DLD1 (cell line): ENCODE data around the gene SERPIND1.
"Not testable (repeated sequence)": the region's sequence is repeated elsewhere in the genome, so short reads cannot be mapped to it uniquely, and the experiment has no call there.

Experiments
- in situ Hi-C: cut with HindIII; loops from 2 replicates; pipeline ENCODE4 v1.10.0; 2017; ENCODE audit warnings: low sequenced_read_pairs

The SERPIND1 gene

DNA sequence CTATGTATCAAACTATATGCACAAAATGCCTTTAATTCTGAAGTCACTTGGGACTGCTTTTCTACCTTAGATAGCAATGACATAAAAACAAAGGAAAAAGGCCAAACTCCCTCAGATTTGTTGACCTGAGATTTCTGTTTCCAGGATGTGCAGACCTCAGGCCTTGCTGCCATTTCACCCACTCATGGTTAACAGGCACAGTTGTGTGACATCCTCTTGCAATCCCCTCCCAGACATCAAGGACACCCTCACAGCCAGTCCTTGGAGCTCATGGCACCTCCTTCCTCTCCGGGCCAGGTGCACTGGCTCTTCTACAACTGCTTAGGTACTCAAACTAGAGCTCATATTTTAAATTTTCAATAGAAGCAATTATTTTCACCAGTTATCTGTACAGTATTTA, 37.3 kb downstream of the SERPIND1 start:
- in situ Hi-C loops: loop anchor here (25.0 kb wide), 1 partner anchor 126 kb away; no protein-coding TSS in a partner anchor

GRCh38 chr22:20811971-20812660, 38.2 kb downstream of the SERPIND1 start:
- in situ Hi-C loops: loop anchor here (25.0 kb wide), 1 partner anchor 125 kb away; no protein-coding TSS in a partner anchor

DNA sequence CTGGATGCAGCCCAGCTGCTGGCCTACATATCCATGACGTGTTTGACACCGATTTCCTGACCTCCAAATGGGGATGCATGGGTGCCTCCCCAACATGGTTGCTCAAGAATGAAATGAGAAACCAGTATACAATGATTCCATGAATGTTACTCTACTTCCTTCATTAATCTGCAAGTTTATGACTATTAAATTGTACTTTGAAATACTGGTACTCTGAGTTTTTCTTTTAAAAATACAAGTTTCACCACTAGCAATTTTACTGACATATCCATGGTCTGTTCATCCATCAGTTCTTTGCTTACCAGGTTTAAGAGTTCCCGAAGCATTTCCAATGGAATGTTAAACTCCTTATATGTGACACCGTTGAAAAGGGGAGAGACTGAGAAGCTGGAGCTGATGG, 39.1 kb downstream of the SERPIND1 start:
- in situ Hi-C loops: loop anchor here (25.0 kb wide), 1 partner anchor 124 kb away; no protein-coding TSS in a partner anchor

DNA sequence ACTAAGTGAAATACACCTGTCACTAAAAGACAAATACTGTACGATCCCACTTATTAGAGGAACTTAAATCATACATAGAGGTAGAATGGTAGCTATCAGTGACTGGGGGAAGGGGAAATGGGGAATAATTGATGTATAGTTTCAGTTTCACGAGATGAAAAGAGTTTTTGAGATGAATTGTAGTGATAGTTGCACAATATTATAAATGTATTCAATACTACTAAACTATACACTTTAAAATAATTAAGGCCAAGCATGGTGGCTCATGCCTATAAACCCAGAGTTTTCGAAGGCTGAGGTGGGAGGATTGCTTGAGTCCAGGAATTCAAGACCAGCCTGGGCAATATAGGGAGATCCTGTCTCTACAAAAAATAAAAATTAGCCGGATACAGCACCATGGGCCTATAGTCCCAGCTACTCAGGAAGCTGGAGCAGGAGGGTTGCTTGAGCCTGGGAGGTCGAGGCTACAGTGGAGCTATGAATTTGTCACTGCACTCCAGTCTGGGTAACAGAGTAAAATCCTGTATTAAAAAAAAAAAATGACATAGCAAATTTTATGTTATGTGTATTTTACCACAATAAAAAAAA, 40.4 kb downstream of the SERPIND1 start:
- in situ Hi-C loops: loop anchor here (25.0 kb wide), 1 partner anchor 123 kb away; no protein-coding TSS in a partner anchor

GRCh38 chr22:20815477-20816050, 41.7 kb downstream of the SERPIND1 start:
- in situ Hi-C loops: loop anchor here (25.0 kb wide), 1 partner anchor 122 kb away; no protein-coding TSS in a partner anchor

- in situ Hi-C loops: loop anchor here (25.0 kb wide), 1 partner anchor 121 kb away; no protein-coding TSS in a partner anchor
Observed at GRCh38 chr22:20816559-20816958, 42.6 kb downstream of the SERPIND1 start.

DNA sequence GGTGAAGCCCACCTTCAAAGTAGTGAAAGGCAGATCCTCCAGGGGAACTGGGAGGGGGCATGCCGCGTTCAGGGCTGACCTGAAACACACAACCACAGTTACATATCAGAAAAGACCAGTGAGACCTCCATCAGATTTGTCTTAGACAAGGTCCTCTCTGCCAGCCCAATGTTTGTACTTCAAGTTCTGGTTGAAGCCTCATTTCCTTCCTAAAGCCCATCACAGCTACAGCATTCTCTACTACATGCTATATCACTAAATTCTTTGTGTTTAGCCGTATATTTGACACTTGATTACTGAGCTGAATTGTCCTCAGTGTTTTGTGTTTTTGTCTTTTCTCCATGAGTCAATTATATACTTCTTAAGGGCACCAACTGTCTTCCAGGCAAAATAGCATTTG, 44.6 kb downstream of the SERPIND1 start:
- in situ Hi-C loops: loop anchor here (25.0 kb wide), 1 partner anchor 119 kb away; no protein-coding TSS in a partner anchor

DNA sequence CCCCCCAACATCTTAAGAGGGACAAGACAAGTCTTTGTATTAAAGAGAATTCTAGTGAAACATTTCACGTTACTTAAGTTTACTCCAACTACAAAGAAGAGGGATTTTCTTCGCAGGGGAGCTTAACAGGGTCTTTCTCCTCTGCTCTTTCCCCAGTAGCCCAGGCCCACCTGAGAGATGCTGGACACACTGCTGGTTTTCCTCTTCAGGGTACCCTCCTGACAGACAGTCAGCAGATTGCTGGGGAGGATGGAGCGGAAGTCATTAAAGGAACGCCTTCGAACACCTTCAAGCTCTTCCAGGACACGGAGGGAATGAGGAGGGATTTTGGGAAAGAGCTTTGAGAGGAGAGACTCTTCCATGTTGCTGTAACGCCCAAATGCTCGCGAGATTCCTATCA, 45.6 kb downstream of the SERPIND1 start:
- in situ Hi-C loops: loop anchor here (25.0 kb wide), 1 partner anchor 118 kb away; no protein-coding TSS in a partner anchor

DNA sequence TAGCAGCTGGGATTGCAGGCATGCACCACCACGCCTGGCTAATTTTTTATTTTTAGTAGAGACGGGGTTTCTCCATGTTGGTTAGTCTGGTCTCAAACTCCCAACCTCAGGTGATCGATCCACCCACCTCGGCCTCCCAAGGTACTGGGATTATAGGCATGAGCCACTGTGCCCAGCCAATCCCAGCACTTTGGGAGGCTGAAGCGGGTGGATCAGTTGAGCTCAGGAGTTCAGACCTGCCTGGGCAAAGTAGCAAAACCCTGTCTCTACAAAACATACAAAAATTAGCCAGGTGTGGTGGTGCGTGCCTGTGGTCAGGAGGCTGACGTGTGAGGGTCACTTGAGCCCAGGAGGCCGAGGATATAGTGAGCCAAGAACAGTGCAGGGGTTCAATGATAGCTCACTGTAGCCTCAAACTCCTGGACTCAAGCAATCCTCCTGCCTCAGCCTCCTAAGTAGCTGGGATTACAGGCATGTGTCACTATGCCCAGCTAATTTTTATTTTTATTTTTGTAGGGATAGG, 47.9 kb downstream of the SERPIND1 start:
- in situ Hi-C loops: loop anchor here (25.0 kb wide), 1 partner anchor 116 kb away; no protein-coding TSS in a partner anchor

DNA sequence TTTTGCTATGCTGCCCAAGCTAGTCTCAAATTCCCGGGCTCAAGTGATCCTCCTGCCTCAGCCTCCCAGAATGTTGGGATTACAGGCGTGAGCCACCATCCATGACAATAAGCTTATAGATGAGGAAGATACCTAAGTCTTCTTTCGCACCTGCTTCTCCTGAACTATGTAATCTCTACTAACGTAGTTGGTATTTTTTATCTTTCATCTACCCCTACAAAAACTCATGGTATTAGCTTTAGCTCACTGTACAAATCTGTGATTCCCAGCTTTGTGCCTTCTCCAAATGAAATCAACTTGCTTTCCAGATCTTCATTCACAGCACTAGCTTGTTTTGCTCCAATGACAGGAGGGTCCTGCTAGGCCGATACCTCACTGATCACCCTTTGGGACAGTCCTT, 48.3 kb downstream of the SERPIND1 start:
- in situ Hi-C loops: loop anchor here (25.0 kb wide), 1 partner anchor 115 kb away; no protein-coding TSS in a partner anchor

DNA sequence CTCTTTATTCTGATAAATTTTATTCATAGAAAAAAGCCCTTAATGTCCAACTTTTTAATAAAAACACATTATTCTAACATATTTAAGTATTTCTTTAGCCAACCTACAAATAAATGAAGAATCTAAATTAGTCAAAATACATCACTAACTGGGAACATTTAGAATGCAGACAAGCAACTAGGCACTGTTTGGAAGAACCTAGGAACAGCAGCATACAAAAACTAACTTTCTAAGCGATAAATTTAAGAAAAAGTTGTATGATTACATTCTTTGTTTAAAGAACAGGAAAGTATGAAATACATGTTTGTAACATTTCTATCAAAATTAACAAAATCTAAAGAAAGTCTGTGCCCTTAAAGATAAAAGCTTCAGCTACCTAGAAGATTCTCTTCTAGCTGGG, 49.4 kb downstream of the SERPIND1 start:
- in situ Hi-C loops: loop anchor here (25.0 kb wide), 1 partner anchor 114 kb away; no protein-coding TSS in a partner anchor

- in situ Hi-C loops: not testable (repeated sequence)
Observed at GRCh38 chr22:20825216-20825615, 51.3 kb downstream of the SERPIND1 start.

DNA sequence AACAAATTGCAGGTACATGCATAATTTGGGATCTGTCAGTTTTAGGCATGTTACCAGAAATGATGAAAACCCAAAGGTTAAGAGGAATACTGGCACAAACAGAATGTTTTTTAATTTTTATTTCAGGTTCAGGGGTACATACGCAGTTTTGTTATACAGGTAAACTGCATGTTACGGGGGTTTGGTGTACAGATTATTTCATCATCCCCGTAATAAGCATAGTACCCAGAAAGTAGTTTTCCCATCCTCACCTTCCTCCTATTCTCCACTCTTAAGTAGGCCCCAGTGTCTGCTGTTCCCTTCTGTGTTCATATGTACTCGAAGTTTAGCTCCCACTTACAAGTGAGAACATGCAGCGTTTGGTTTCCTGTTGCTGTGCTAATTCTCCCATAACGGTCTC, 51.7 kb downstream of the SERPIND1 start:
- in situ Hi-C loops: no loop called here

DNA sequence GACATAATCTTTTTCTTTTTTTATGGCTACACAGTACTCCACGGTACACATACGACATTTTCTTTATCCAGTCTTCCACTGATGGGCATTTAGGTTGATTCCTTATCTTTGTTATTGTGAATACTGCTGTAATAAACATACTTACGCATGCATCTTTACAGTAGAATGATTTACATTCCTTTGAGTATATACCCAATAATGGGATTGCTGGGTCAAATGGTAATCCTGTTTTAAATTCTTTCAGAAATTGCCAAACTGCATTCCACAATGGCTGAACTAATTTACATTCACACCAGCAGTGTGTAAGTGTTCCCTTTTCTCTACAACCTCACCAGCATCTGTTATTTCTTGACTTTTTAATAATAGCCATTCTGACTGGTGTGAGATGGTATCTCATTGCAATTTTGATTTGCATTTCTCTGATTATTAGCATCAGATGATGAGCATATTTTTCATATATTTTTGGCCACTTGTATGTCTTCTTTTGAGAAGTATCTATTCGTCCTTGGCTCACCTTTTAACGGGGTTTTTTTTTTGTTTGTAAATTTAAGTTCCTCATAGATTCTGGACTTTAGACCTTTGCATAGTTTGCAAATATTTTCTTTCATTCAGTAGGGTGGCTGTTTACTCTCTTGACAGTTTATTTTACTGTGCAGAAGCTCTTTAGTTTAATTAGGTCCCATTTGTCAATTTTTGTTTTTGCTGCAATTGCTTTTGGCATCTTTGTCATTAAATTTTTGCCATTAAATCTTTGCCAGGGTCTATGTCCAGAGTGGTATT, 52.6 kb downstream of the SERPIND1 start:
- in situ Hi-C loops: not testable (repeated sequence)

DNA sequence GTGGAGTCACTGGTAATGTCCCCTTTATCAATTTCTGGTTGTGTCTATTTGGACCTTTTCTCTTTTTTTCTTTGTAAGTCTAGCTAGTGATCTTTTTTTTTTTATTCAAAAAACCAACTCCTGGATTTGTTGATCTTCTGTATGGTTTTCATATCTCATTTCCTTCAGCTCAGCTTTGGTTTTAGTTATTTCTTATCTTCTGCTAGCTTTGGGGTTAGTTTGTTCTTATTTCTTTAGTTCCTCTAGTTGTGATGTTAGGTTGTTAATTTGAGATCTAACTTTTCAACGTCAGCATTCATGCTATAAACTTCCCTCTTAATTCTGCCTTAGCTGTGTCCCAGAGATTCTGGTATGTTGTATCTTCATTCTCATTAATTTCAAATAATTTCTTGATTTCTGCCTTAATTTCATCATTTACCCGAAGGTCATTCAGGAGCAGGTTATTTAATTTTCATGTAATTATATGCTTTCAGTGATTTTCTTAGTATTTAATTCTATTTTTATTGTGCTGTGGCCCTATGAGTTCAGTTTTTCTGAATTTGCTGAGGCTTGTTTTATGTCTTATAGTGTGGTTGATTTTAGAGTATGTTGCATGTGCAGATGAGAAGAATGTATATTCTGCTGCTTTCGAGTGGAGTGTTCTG, 55.7 kb downstream of the SERPIND1 start:
- in situ Hi-C loops: no loop called here

GRCh38 chr22:20833225-20833665, 59.3 kb downstream of the SERPIND1 start:
- in situ Hi-C loops: no loop called here

DNA sequence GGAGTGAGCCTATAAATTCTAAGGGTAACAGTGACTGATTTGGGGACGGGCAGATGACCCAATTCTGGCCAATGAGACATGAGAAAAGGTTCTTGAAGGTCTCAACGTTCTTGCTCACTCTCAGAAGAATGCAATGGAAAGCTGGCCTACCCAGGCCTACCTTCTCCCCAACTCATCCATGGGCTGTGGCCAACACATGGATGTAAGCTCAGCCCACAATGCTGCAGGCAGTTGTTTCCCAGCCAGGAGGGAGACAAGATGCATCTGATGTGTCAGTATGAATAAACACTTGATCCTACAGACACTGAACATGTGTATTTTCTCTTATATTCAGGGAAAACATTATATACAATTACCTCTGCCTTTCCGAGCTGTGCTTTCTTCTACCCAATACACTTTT, 60.3 kb downstream of the SERPIND1 start:
- in situ Hi-C loops: no loop called here

- in situ Hi-C loops: no loop called here
Observed at GRCh38 chr22:20834725-20835124, 60.8 kb downstream of the SERPIND1 start.
